RWPE2 (cell line): ENCODE data around the gene HLA-DRB5.
"Not testable (repeated sequence)": the region's sequence is repeated elsewhere in the genome, so short reads cannot be mapped to it uniquely, and the experiment has no call there.

Source experiments
- ATAC-seq: fragments of 200-7000 bp; cut with Tn5 transposase; 3 replicates; pipeline ENCODE4 v1.9.1; 2021; ENCODE audit warnings: low read depth
- DNase-seq: peaks from one replicate; pipeline ENCODE4 v3.0.0-alpha.2; 2020; ENCODE audit warnings: low spot score
- H3K27ac ChIP-seq: fragments of 450-650 bp; 2 replicates; pipeline ENCODE4 v1.5.1; 2017; ENCODE audit warnings: mild to moderate bottlenecking; ENCODE audit not compliant: poor library complexity, severe bottlenecking
- H3K27me3 ChIP-seq: fragments of 250-450 bp; sonication (Bioruptor Pico); 2 replicates; pipeline ENCODE4 v1.5.1; 2021; ENCODE audit warnings: mild to moderate bottlenecking, moderate library complexity; ENCODE audit not compliant: insufficient read depth, poor library complexity, severe bottlenecking
- H3K36me3 ChIP-seq: fragments of 250-450 bp; sonication (Bioruptor Pico); 2 replicates; pipeline ENCODE4 v1.5.1; 2020; ENCODE audit warnings: low read depth, mild to moderate bottlenecking, moderate library complexity
- H3K4me1 ChIP-seq: fragments of 250-450 bp; sonication (Bioruptor Pico); 2 replicates; pipeline ENCODE4 v1.5.1; 2021; ENCODE audit warnings: mild to moderate bottlenecking, moderate library complexity; ENCODE audit not compliant: insufficient read depth, poor library complexity, severe bottlenecking
- H3K4me3 ChIP-seq: fragments of 250-450 bp; sonication (Bioruptor Pico); 2 replicates; pipeline ENCODE4 v1.5.1; 2021; ENCODE audit warnings: mild to moderate bottlenecking, moderate library complexity; ENCODE audit not compliant: severe bottlenecking
- H3K9me3 ChIP-seq: fragments of 250-450 bp; sonication (Bioruptor Pico); 2 replicates; pipeline ENCODE4 v1.5.1; 2021; ENCODE audit warnings: mild to moderate bottlenecking, moderate library complexity; ENCODE audit not compliant: severe bottlenecking
- TF ChIP-seq, protein P1 (sequence below): fragments of 450-650 bp; IDR thresholded peaks from one replicate; pipeline ENCODE4 v1.5.1; 2017; ENCODE audit warnings: mild to moderate bottlenecking, moderate library complexity; ENCODE audit not compliant: poor library complexity, severe bottlenecking

Gene HLA-DRB5

GRCh38 chr6:32529697-32530430 lies at the start of gene HLA-DRB5:
HLA-DRB5 (minus strand) TSS chr6:32530287; CDS start chr6:32530224, 63 bp downstream.
- DNase-seq (no peak), ATAC-seq (no peak)
- no peaks in the 10 kb centered on the region for H3K36me3 ChIP-seq
- no peaks in the 10 kb centered on the region for H3K4me1 ChIP-seq
- no peak within 1 kb of the TSS for H3K4me3 ChIP-seq
- TF ChIP-seq, protein P1, sequence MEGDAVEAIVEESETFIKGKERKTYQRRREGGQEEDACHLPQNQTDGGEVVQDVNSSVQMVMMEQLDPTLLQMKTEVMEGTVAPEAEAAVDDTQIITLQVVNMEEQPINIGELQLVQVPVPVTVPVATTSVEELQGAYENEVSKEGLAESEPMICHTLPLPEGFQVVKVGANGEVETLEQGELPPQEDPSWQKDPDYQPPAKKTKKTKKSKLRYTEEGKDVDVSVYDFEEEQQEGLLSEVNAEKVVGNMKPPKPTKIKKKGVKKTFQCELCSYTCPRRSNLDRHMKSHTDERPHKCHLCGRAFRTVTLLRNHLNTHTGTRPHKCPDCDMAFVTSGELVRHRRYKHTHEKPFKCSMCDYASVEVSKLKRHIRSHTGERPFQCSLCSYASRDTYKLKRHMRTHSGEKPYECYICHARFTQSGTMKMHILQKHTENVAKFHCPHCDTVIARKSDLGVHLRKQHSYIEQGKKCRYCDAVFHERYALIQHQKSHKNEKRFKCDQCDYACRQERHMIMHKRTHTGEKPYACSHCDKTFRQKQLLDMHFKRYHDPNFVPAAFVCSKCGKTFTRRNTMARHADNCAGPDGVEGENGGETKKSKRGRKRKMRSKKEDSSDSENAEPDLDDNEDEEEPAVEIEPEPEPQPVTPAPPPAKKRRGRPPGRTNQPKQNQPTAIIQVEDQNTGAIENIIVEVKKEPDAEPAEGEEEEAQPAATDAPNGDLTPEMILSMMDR = no peak
- no peak within 1 kb of the TSS for H3K27ac ChIP-seq
- H3K9me3 ChIP-seq = no peaks in the 10 kb centered on the region
- no peaks in the 10 kb centered on the region for H3K27me3 ChIP-seq

DNA sequence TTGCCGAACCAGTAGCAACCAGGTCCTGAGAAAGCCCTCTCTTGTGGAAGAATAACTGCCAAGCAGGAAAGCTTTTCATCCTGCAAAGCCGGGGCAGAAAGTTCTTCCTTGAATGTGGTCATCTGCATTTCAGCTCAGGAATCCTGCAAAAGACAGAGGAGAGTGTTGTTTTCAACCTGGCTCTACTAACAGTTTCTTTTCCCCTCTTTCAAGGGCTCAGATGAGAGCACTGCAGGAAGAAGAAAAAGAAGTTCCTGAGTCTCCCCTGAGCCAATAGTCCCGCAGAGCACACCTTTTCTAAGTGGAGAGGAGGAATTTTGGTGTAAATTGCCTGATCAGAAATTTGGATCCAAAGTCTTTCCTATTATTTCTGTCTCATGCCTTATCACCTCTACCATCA lies 48.9 kb upstream of the HLA-DRB5 start:
- H3K4me3 ChIP-seq = no peak overlapping the region
- no peaks in the 10 kb centered on the region for H3K27me3 ChIP-seq
- H3K4me1 ChIP-seq = no peaks in the 10 kb centered on the region
- no peaks in the 10 kb centered on the region for H3K9me3 ChIP-seq
- no peaks in the 10 kb centered on the region for H3K36me3 ChIP-seq
- H3K27ac ChIP-seq = no peak overlapping the region
- DNase-seq (no peak), ATAC-seq (no peak)
- TF ChIP-seq, protein P1 = no peak

GRCh38 chr6:32577493-32577892 lies 47.4 kb upstream of the HLA-DRB5 start:
- not testable (repeated sequence) for ATAC-seq, H3K36me3 ChIP-seq, DNase-seq, H3K27me3 ChIP-seq, H3K9me3 ChIP-seq, H3K4me3 ChIP-seq, H3K27ac ChIP-seq, H3K4me1 ChIP-seq

DNA sequence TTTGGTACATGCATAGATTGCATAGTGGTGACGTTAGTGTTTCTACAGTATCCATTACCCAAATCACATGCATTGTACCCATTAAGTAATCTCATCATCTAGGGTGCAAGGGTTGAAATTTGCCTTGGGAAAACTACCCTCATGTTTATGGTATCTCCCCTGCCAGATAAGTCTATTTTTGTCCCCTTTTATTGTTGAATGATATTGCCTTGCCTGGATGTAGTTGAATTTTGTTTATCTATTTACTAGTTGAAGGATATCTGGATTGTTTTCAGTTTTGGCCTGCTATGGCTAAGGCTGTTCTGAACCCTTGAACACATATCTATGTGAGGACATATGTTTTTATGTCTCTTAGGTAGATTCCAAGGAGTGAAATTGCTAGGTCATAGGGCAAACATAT lies 46.2 kb upstream of the HLA-DRB5 start:
- TF ChIP-seq, protein P1 = no peak
- H3K36me3 ChIP-seq = no peaks in the 10 kb centered on the region
- no peak overlapping the region for H3K27ac ChIP-seq
- H3K4me3 ChIP-seq = no peak overlapping the region
- H3K9me3 ChIP-seq = no peaks in the 10 kb centered on the region
- H3K27me3 ChIP-seq = no peaks in the 10 kb centered on the region
- H3K4me1 ChIP-seq = no peaks in the 10 kb centered on the region
- DNase-seq (no peak), ATAC-seq (no peak)

DNA sequence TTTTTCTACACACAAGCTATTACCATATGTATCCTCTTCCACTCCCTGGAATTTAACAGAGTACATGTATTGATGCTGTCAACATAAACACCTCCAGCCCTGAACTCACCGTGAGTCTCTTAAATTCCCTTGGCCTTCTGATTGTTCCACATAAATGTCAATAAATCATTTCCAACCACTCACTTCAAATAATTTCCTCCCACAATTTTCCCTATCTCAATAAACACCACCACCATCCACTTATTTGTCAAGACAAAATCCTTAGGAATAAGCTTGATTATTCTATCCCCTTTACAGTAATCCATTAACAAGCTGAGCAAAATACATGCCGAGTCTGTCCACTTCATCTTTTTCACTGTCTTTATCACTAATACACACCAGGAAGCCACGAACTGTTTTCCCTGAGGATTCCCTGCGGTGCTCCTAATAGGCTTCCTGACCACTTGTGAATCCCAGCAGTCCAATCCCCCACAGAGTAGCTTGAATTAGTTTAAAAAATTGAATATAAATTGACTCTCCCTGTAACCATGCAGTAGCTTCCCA lies 40.3 kb upstream of the HLA-DRB5 start:
- H3K4me3 ChIP-seq = no peak overlapping the region
- H3K27me3 ChIP-seq = no peaks in the 10 kb centered on the region
- H3K4me1 ChIP-seq = no peaks in the 10 kb centered on the region
- no peaks in the 10 kb centered on the region for H3K36me3 ChIP-seq
- no peak overlapping the region for H3K27ac ChIP-seq
- TF ChIP-seq, protein P1 = no peak
- ATAC-seq (no peak), DNase-seq (no peak)
- no peaks in the 10 kb centered on the region for H3K9me3 ChIP-seq
